ENCODE data around the gene S100A13.
"Not testable (repeated sequence)": the region's sequence is repeated elsewhere in the genome, so short reads cannot be mapped to it uniquely, and the experiment has no call there.

Gene S100A13

DNA sequence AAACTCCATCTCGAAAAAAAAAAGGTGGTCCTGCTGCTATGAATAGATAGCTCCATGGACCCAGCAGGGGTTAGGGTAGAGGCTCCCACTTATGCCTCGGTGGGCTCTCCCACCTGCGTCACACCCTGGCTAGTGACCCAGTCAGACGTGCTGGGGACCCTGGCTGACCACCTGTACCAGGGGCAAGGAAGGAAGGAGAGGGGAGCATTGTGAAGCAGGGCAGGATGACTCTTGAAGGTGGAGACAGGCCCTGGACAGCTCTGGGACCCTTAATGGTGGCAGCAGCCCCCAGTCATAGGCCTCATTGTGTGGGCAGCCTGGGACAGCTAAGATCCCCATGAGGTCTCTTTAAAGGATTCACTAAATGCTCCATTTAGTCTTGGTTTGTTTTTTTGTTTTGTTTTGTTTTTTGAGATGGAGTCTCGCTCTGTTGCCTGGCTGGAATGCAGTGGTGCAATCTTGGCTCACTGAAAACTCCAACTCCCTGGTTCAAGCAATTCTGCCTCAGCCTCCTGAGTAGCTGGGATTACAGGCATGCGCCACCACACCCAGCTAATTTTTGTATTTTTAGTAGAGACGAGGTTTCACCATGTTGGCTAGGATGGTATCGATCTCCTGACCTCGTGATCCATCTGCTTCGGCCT lies 20.8 kb upstream of the S100A13 start:
- DNase-seq (ENCODE audit: low read depth) = no peak

DNA sequence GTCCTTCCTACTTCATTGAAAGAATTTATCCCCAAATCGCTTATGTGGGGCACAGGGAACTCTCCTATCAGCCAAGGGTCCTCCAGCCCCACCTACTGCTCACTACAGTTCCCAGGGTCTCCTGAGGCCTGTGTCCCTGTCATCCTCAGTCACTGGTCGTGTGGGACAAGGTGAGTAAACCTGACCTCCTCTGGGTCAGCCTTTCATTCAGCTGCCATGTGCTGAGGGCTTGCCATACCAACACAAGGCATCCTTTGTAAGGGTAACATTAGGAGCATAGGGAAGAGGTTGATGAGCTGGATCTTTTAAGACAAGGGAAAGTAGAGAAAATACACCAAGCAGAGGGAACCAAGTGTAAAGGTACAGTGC lies 20.0 kb upstream of the S100A13 start:
- no peak for DNase-seq (ENCODE audit: low read depth)

- no peak for DNase-seq (ENCODE audit: low read depth)
These were observed 19.5 kb upstream of the S100A13 start for GRCh38 chr1:153646672-153647345.

- DNase-seq (ENCODE audit: low read depth) = no peak
These were observed 16.5 kb upstream of the S100A13 start for GRCh38 chr1:153643816-153644215.

GRCh38 chr1:153643100-153643499 lies 15.8 kb upstream of the S100A13 start:
- no peak for DNase-seq (ENCODE audit: low read depth)

DNA sequence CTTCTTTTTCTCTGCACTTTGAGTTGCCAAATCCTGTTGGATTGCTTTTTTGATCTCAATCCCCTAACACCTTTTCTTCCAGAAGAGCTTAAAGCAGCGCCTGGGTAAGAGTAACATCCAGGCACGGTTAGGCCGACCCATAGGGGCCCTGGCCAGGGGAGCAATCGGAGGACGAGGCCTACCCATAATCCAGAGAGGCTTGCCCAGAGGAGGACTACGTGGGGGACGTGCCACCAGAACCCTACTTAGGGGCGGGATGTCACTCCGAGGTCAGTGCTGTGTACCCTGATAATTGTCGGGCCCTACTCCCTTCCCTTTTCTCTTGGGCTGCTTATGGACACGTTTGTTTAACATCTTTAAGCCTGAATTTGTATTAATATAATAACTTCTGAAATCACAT lies 14.9 kb upstream of the S100A13 start:
- no peak for DNase-seq (ENCODE audit: low read depth)

- DNase-seq (ENCODE audit: low read depth) = no peak
These were observed 13.6 kb upstream of the S100A13 start for GRCh38 chr1:153640861-153641260.

GRCh38 chr1:153640213-153640612 lies 12.9 kb upstream of the S100A13 start:
- DNase-seq (ENCODE audit: low read depth) = not testable (repeated sequence)

- DNase-seq (ENCODE audit: low read depth) = no peak
These were observed 12.0 kb upstream of the S100A13 start for GRCh38 chr1:153639280-153639679.

DNA sequence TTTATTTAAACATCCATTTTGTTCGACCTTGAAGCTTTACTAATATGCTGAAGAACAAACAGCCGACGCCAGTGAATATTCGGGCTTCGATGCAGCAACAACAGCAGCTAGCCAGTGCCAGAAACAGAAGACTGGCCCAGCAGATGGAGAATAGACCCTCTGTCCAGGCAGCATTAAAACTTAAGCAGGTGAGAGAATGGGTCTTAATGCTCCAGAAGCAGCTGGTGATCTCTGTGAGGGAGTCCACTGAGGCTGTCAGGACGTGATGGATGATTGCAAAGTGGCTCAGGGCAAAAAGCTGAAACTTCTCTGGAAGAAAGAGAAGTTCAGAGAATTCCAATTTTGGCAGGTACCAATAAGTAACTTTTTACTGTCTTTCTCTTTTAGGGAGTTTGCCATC lies 11.0 kb upstream of the S100A13 start:
- DNase-seq (ENCODE audit: low read depth) = no peak

- no peak for DNase-seq (ENCODE audit: low read depth)
These were observed 9.0 kb upstream of the S100A13 start for GRCh38 chr1:153636312-153636711.

DNA sequence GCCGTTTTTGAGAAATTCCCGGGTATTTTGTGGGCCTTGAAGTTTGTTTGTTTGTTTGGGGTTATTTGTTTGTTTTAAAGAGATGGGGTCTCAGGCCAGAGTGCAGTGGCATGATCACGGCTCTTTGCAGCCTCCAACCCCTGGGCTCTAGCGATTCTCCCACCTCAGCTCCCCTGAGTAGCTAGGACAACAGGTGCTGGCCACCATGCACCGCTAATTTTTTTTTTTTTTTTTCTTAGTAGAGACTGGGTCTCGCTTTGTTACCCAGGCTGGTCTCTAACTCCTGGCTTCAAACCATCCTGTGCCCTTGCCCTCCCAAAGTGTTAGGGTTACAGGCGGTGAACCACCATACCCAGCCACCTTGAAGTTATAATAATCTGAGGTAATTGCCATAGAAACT lies 8.6 kb upstream of the S100A13 start:
- DNase-seq (ENCODE audit: low read depth) = no peak

DNA sequence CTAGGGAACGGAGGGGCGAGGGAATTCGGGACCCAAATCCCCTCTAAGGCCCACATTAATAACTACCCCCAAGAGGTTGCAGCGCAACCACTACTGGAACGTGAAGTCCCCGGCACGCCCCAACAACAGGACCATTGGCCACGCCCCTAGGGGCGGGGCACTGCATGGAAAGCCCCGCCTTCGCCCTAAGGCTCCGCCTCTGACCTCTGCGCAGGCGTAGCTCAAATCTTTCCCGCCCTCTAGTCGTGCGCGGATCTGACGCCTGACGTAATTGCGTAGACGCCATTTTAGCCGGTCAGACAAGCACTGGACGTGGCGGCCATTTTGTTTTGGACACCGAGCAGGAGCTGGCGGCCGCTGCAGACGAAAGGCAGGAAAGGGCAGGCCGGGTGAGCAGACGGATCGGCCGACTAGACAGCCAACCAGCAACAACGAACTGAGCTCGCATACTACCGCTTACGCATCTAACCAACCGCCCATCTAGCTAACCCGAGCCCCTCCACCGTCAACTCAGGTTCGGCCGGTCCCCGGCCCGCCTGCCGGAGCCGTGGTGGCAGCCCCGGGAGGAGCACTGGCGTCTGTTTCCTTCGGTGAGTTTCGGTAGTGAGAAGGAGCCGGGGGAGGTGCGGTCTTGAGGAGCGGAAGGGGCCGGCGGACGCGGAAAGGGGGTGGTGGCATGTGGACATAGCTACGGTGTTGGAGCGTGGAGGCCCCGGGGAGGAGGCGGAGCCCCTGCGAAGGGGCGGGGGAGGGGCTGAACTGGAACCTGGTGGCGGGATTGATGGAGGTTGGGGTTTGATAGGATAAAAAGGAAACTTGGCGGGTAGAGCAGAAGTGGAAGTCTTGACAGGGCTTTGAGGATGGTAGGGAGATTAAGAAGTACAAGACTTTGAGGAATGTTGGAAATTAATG lies 6.7 kb upstream of the S100A13 start, which contains the start of gene CHTOP:
Gene CHTOP (plus strand): TSS at position 313 of the 912 bp plus-strand sequence. CDS start 2,523 bp downstream, outside the sequence.
- DNase-seq (ENCODE audit: low read depth) = peak; percentile 97

DNA sequence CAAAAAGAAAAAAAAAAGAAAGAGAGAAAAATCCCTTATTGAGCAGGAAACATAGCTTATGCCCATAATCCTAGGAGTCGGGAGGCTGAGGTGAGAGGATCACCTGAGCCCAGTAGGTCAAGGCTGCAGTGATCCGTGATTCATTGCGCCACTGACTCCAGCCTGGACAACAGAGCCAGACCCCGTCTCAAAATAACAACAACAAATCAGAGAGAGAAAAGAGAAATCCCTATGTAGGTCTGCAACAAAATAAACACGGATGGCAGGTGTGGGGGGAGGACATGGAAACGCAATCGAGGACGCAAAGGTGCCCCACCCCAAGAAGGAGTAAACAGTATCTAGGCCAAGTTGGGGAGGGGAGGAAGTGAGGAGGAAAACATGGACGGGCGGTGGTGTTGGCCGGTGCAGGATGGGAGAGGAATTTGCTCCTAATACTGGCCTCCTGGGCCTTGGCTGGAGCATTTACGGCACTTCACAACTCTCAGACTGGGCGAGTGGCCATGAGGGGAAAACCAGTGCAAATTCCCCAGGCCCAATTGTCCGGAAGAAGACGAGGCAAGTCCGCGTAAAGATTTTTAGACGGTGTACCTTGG lies 6.0 kb upstream of the S100A13 start:
- DNase-seq (ENCODE audit: low read depth) = no peak

GRCh38 chr1:153631047-153632022 lies 4.0 kb upstream of the S100A13 start:
- DNase-seq (ENCODE audit: low read depth) = no peak

DNA sequence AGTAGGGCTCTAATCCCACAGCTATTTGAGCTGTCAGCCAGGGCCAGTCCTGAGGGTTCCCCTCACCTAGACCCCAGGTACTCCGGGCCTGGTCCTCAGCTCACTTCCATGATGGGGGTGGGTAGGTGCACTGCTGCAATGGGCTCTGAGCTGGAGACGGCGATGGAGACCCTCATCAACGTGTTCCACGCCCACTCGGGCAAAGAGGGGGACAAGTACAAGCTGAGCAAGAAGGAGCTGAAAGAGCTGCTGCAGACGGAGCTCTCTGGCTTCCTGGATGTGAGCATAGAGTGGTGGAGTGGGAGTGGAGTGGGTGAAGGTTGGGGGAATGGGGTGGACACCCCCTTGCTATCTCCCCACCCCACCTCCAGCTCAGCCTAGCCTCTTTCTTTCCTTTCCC lies 3.1 kb upstream of the S100A13 start:
- DNase-seq (ENCODE audit: low read depth) = no peak

DNA sequence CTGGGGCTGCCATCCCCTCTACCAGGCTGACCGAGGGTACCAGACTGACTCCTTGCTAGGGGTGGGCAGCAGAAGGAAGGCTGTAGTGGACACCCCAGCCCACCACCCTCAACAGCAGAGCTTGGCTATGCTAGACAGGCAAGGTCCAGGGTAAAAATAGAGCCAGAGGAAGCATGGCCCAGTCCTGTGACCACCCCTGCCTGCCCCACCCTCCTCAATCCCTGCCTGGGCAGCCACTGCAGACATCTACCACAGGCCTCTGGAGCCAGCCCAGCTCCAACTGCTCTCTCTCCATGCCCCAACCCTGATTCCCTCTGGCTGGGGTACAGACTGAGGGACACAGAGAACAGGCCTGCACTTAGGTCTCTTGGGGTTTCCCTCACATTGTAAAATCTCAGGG lies 2.7 kb upstream of the S100A13 start:
- DNase-seq (ENCODE audit: low read depth) = no peak

DNA sequence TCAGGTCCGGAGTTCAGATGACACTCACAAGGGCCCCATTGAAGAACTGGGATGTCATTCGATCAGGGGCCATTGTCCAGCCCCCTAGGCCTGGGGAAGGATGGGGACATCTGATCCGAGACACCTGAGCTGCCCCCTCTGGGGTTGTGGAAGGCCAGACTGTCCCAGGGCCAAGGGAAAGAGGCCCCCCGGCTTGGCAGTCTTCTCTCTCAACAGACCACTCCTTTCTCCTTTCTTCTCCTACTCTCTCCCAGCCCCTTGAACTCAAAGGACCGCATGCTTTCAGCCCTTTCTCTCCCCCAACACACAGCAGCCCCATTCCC lies 2.0 kb upstream of the S100A13 start:
- no peak for DNase-seq (ENCODE audit: low read depth)

- DNase-seq (ENCODE audit: low read depth) = no peak
These were observed 1.5 kb upstream of the S100A13 start for GRCh38 chr1:153628638-153629342.

- DNase-seq (ENCODE audit: low read depth) = no peak
These were observed 666 bp upstream of the S100A13 start, which contains the start of gene S100A1 for GRCh38 chr1:153627715-153628626. S100A1 (plus strand) TSS chr1:153628434; CDS start chr1:153630522, 2,088 bp downstream.
